Colonic mucosa (tissue), 4 donors: ENCODE data around the gene SFTA2. TPM values are rescaled to one million over a fixed set of nuclear protein-coding genes. Genes with fewer than 3 reads are reported as not detected.

ENCODE experiments used
- DNase-seq: peaks from one replicate; pipeline ENCODE4 v3.0.0-alpha.2; 2020
- H3K27ac ChIP-seq: fragments of 200-600 bp; one replicate; pipeline ENCODE4 v1.8.0; 2021
- H3K27me3 ChIP-seq: fragments of 200-600 bp; one replicate; pipeline ENCODE4 v1.8.0; 2021
- H3K36me3 ChIP-seq: fragments of 200-600 bp; one replicate; pipeline ENCODE4 v1.8.0; 2021
- H3K4me1 ChIP-seq: fragments of 200-600 bp; one replicate; pipeline ENCODE4 v1.8.0; 2021; ENCODE audit warnings: mild to moderate bottlenecking
- H3K4me3 ChIP-seq: fragments of 200-600 bp; one replicate; pipeline ENCODE4 v1.8.0; 2021
- H3K9ac ChIP-seq, 2 donors: one replicate each; pipeline ENCODE4 v1.7.0; 2013; ENCODE audit warnings: control low read depth in 2 of 2, low read depth in 2 of 2, low read length in 2 of 2
- H3K9me3 ChIP-seq: fragments of 200-600 bp; one replicate; pipeline ENCODE4 v1.8.0; 2021
- CTCF ChIP-seq: fragments of 200-600 bp; IDR thresholded peaks from one replicate; pipeline ENCODE4 v1.8.0; 2022; ENCODE audit warnings: antibody characterized with exemption, mild to moderate bottlenecking
- intact Hi-C: fragments of 100-400 bp; cut with DNase I; formaldehyde crosslinking; loops from one replicate; pipeline ENCODE4 v1.14.1; 2022
- total RNA-seq, 2 donors: library from RNA; stranded (reverse); fragmentation: NEBNext Ultra II Directional in 1 of 2; extraction: Animal tissue kit (Norgen Biotek cat#: 25700) in 1 of 2; gene quantifications; one replicate each; pipeline ENCODE4 v1.2.1, GENCODE V29; 2021
- donor health status: healthy.
- donor health status: DM: no; HTN: no; CAD: no.
- donor health status: DM: no; HTN: no; CAD: no.

SFTA2 gene
- total RNA-seq, 2 donors from 2014 or later = 1.3 TPM; not detected in 1

GRCh38 chr6:30901436-30901835 lies 30.5 kb downstream of the SFTA2 start:
- intact Hi-C loops = no loop called here
- TF ChIP-seq CTCF = no peak

GRCh38 chr6:30900863-30901417 lies 31.0 kb downstream of the SFTA2 start:
- no peak for TF ChIP-seq CTCF
- no peaks in the 10 kb centered on the region for H3K27me3 ChIP-seq
- H3K4me1 ChIP-seq = no peaks in the 10 kb centered on the region
- DNase-seq = no peak
- H3K9ac ChIP-seq = no peak overlapping the region
- no peak overlapping the region for H3K27ac ChIP-seq
- no peaks in the 10 kb centered on the region for H3K9me3 ChIP-seq
- intact Hi-C loops = no loop called here
- H3K36me3 ChIP-seq = peaks cover 11% of the 10 kb centered on the region
- no peak overlapping the region for H3K4me3 ChIP-seq

More at GRCh38 chr6:30901436-30901835, 30.5 kb downstream of the SFTA2 start:
- Histone ChIP-seq H3K4me1 (no peaks in the 10 kb centered on the region), H3K27me3 (no peaks in the 10 kb centered on the region), H3K36me3 (peaks cover 11% of the 10 kb centered on the region), H3K9me3 (no peaks in the 10 kb centered on the region), H3K4me3 (no peak overlapping the region), H3K9ac (no peak overlapping the region), H3K27ac (no peak overlapping the region)
- no peak for DNase-seq

- Histone ChIP-seq H3K9ac (no peak overlapping the region), H3K27ac (no peak overlapping the region), H3K36me3 (peaks cover 11% of the 10 kb centered on the region), H3K4me1 (no peaks in the 10 kb centered on the region), H3K9me3 (no peaks in the 10 kb centered on the region), H3K4me3 (no peak overlapping the region), H3K27me3 (no peaks in the 10 kb centered on the region)
- intact Hi-C loops = no loop called here
- no peak for TF ChIP-seq CTCF
- DNase-seq = no peak
Observed at GRCh38 chr6:30898750-30899360, 33.1 kb downstream of the SFTA2 start.

- intact Hi-C loops = no loop called here
- Histone ChIP-seq H3K36me3 (peaks cover 15% of the 10 kb centered on the region), H3K27me3 (no peaks in the 10 kb centered on the region), H3K4me1 (no peaks in the 10 kb centered on the region), H3K9ac (no peak overlapping the region), H3K9me3 (no peaks in the 10 kb centered on the region), H3K27ac (no peak overlapping the region), H3K4me3 (no peak overlapping the region)
- DNase-seq = no peak
- TF ChIP-seq CTCF = no peak
Observed at GRCh38 chr6:30897882-30898281, 34.1 kb downstream of the SFTA2 start.

GRCh38 chr6:30896541-30896940 lies 35.4 kb downstream of the SFTA2 start:
- no peak for DNase-seq
- intact Hi-C loops = no loop called here
- no peak overlapping the region for H3K9ac ChIP-seq
- no peaks in the 10 kb centered on the region for H3K27me3 ChIP-seq
- H3K27ac ChIP-seq = no peak overlapping the region
- no peaks in the 10 kb centered on the region for H3K4me1 ChIP-seq
- no peaks in the 10 kb centered on the region for H3K9me3 ChIP-seq
- H3K4me3 ChIP-seq = no peak overlapping the region
- no peak for TF ChIP-seq CTCF
- H3K36me3 ChIP-seq = peaks cover 23% of the 10 kb centered on the region
